GM23338 (cell line): Measurements from ENCODE around the gene CDKN1C. TPM values are rescaled to one million over a fixed set of nuclear protein-coding genes. Genes with fewer than 3 reads are reported as not detected.

Source experiments
- ATAC-seq: fragments of 200-7000 bp; cut with Tn5 transposase; 3 replicates; pipeline ENCODE4 v1.9.1; 2020
- DNase-seq: peaks from one replicate; pipeline ENCODE4 v3.0.0-alpha.2; 2015; ENCODE audit warnings: low spot score
- H2AFZ ChIP-seq: fragments of 200-600 bp; sonication (generic); 2 replicates; pipeline ENCODE4 v1.8.0; 2016; ENCODE audit warnings: antibody characterized with exemption, mild to moderate bottlenecking, moderate library complexity
- H3F3A ChIP-seq: fragments of 200-600 bp; sonication (generic); replicated peaks from 2 replicates; pipeline ENCODE4 v1.8.0; 2017; ENCODE audit warnings: antibody characterized with exemption, mixed run types, low read depth
- H3K27ac ChIP-seq: fragments of 200-600 bp; sonication (generic); 2 replicates; pipeline ENCODE4 v1.6.1; 2016; ENCODE audit warnings: low read depth
- H3K27me3 ChIP-seq: fragments of 200-600 bp; sonication (generic); 2 replicates; pipeline ENCODE4 v1.8.0; 2016; ENCODE audit warnings: mild to moderate bottlenecking, mixed run types, moderate library complexity; ENCODE audit not compliant: insufficient read depth
- H3K36me3 ChIP-seq: fragments of 200-600 bp; sonication (generic); 2 replicates; pipeline ENCODE4 v1.8.0; 2016; ENCODE audit warnings: mild to moderate bottlenecking; ENCODE audit not compliant: insufficient read depth
- H3K4me1 ChIP-seq: fragments of 200-600 bp; sonication (generic); 2 replicates; pipeline ENCODE4 v1.8.0; 2016; ENCODE audit warnings: mild to moderate bottlenecking, moderate library complexity; ENCODE audit not compliant: insufficient read depth
- H3K4me2 ChIP-seq: fragments of 200-600 bp; sonication (generic); 2 replicates; pipeline ENCODE4 v1.7.1; 2017; ENCODE audit warnings: mixed run types
- H3K4me3 ChIP-seq: fragments of 200-600 bp; sonication (generic); 2 replicates; pipeline ENCODE4 v1.6.1; 2016; ENCODE audit warnings: mixed run types
- H3K79me2 ChIP-seq: fragments of 200-600 bp; sonication (generic); replicated peaks from 2 replicates; pipeline ENCODE4 v1.8.0; 2017; ENCODE audit warnings: mild to moderate bottlenecking; ENCODE audit not compliant: insufficient read depth
- H3K9me2 ChIP-seq: fragments of 200-600 bp; sonication (generic); 2 replicates; pipeline ENCODE4 v1.8.0; 2017; ENCODE audit not compliant: insufficient read depth
- H4K20me1 ChIP-seq: fragments of 200-600 bp; sonication (generic); replicated peaks from 2 replicates; pipeline ENCODE4 v1.8.0; 2017; ENCODE audit warnings: mild to moderate bottlenecking; ENCODE audit not compliant: insufficient read depth
- H3K27ac Mint-ChIP-seq: 2 replicates; pipeline ENCODE4 v1.8.0; 2020; ENCODE audit warnings: inconsistent platforms, mild to moderate bottlenecking, moderate library complexity, mixed read lengths
- H3K27me3 Mint-ChIP-seq: 3 replicates; pipeline ENCODE4 v1.8.0; 2022; ENCODE audit warnings: low read depth, mild to moderate bottlenecking, moderate library complexity, mixed read lengths, inconsistent platforms; ENCODE audit not compliant: insufficient read depth, poor library complexity
- H3K36me3 Mint-ChIP-seq: 3 replicates; pipeline ENCODE4 v1.8.0; 2021; ENCODE audit warnings: low read depth, mild to moderate bottlenecking, inconsistent platforms, moderate library complexity, mixed read lengths
- H3K4me1 Mint-ChIP-seq: 3 replicates; pipeline ENCODE4 v1.8.0; 2020; ENCODE audit warnings: mild to moderate bottlenecking, inconsistent platforms, mixed read lengths
- H3K4me3 Mint-ChIP-seq: 3 replicates; pipeline ENCODE4 v1.8.0; 2021; ENCODE audit warnings: moderate library complexity, mild to moderate bottlenecking, inconsistent platforms, mixed read lengths
- H3K9me3 Mint-ChIP-seq: 3 replicates; pipeline ENCODE4 v1.8.0; 2020; ENCODE audit warnings: moderate library complexity, mild to moderate bottlenecking, inconsistent platforms, mixed read lengths
- CREB1 ChIP-seq: fragments of 250-450 bp; sonication (Bioruptor Pico); IDR thresholded peaks from 2 replicates; pipeline ENCODE4 v1.5.0; 2020; ENCODE audit warnings: low read depth, mild to moderate bottlenecking, moderate library complexity
- CTCF ChIP-seq, 2 experiments: fragments of 200-600 bp in 1 of 2; sonication (generic) in 1 of 2; conservative IDR thresholded peaks; 2 replicates each; pipeline versions ENCODE4 v1.5.1 to v1.6.1; 2016 to 2017; ENCODE audit warnings: antibody characterized with exemption in 2 of 2, low read depth in 2 of 2, mild to moderate bottlenecking in 2 of 2, moderate library complexity in 1 of 2
- ETS1 ChIP-seq: IDR thresholded peaks from 2 replicates; pipeline ENCODE4 v1.6.1; 2016; ENCODE audit warnings: antibody characterized with exemption
- EZH2phosphoT487 ChIP-seq: fragments of 200-600 bp; sonication (generic); IDR thresholded peaks from one replicate; pipeline ENCODE4 v1.8.1; 2018; ENCODE audit warnings: antibody characterized with exemption; ENCODE audit not compliant: unreplicated experiment
- JUNB ChIP-seq: IDR thresholded peaks from one replicate; pipeline ENCODE4 v1.6.1; 2016; ENCODE audit warnings: antibody characterized with exemption; ENCODE audit not compliant: unreplicated experiment
- NANOG ChIP-seq: IDR thresholded peaks from 2 replicates; pipeline ENCODE4 v1.6.1; 2016; ENCODE audit warnings: antibody characterized with exemption, borderline replicate concordance
- POLR2AphosphoS5 ChIP-seq: IDR thresholded peaks from 2 replicates; pipeline ENCODE4 v1.6.1; 2016; ENCODE audit warnings: antibody characterized with exemption, low read depth
- REST ChIP-seq: IDR thresholded peaks from one replicate; pipeline ENCODE4 v1.6.1; 2018; ENCODE audit warnings: antibody characterized with exemption; ENCODE audit not compliant: unreplicated experiment
- STAT1 ChIP-seq: IDR thresholded peaks from one replicate; pipeline ENCODE4 v1.6.1; 2016; ENCODE audit warnings: antibody characterized with exemption; ENCODE audit not compliant: unreplicated experiment
- ZNF114 ChIP-seq: fragments of 250-450 bp; sonication (Bioruptor Pico); IDR thresholded peaks from 2 replicates; pipeline ENCODE4 v1.5.0; 2020; ENCODE audit warnings: mild to moderate bottlenecking, moderate library complexity
- ZNF331 ChIP-seq: fragments of 250-450 bp; sonication (Bioruptor Pico); IDR thresholded peaks from 2 replicates; pipeline ENCODE4 v1.5.0; 2020; ENCODE audit warnings: low read depth, mild to moderate bottlenecking, moderate library complexity
- polyA plus RNA-seq: library from polyadenylated mRNA; unstranded; fragments of >200 nt; fragmentation: Nextera tagmentation; extraction: Ambion mirVana; gene quantifications from 2 replicates; pipeline ENCODE4 v1.2.1, GENCODE V29; 2016
- total RNA-seq: library from RNA; depleted of rRNA; stranded (reverse); fragments of >200 nt; shearing (Covaris generic); gene quantifications from 2 replicates; pipeline ENCODE4 v1.2.3, GENCODE V29; 2014

The CDKN1C gene
- total and polyA plus RNA-seq, 2 experiments from 2014 or later: 19.3 to 23.5 TPM

GRCh38 chr11:2919837-2920236 is 34.3 kb upstream of the CDKN1C start (continued):
- no peak for TF ChIP-seq REST
- no peak for TF ChIP-seq NANOG
- no peak for TF ChIP-seq CTCF (conservative IDR thresholded peaks at IDR 0.05; ENCODE audit: low read depth in 2 of 2)
- TF ChIP-seq ETS1: no peak
- no peak for TF ChIP-seq POLR2AphosphoS5
- no peak for TF ChIP-seq EZH2phosphoT487

- H3K27ac Mint-ChIP-seq: no peak overlapping the region
- ATAC-seq: no peak
- no peak for TF ChIP-seq REST
- TF ChIP-seq JUNB: no peak
- no peak for TF ChIP-seq POLR2AphosphoS5
- TF ChIP-seq ZNF114: no peak
- no peak for TF ChIP-seq EZH2phosphoT487
- no peak for TF ChIP-seq NANOG
- TF ChIP-seq CREB1: no peak
- no peak for TF ChIP-seq STAT1
- TF ChIP-seq ZNF331: no peak
- no peak for TF ChIP-seq CTCF (conservative IDR thresholded peaks at IDR 0.05; ENCODE audit: low read depth in 2 of 2)
- no peak for TF ChIP-seq ETS1
Measured at GRCh38 chr11:2919188-2919587, 33.6 kb upstream of the CDKN1C start.

More at GRCh38 chr11:2919188-2919587, 33.6 kb upstream of the CDKN1C start:
- H3F3A ChIP-seq: no peaks in the 10 kb centered on the region
- Mint-ChIP-seq H3K4me3 (no peak overlapping the region), H3K27me3 (peaks cover 4% of the 10 kb centered on the region), H3K9me3 (no peaks in the 10 kb centered on the region), H3K36me3 (no peaks in the 10 kb centered on the region), H3K4me1 (no peaks in the 10 kb centered on the region)
- H3K27me3 ChIP-seq: no peaks in the 10 kb centered on the region
- H3K4me3 ChIP-seq: no peak overlapping the region
- no peak overlapping the region for H3K27ac ChIP-seq
- no peak overlapping the region for H2AFZ ChIP-seq
- no peak overlapping the region for H3K4me2 ChIP-seq
- H3K4me1 ChIP-seq: no peaks in the 10 kb centered on the region
- no peaks in the 10 kb centered on the region for H3K9me2 ChIP-seq
- H4K20me1 ChIP-seq: no peaks in the 10 kb centered on the region
- H3K36me3 ChIP-seq: no peaks in the 10 kb centered on the region
- H3K79me2 ChIP-seq: no peaks in the 10 kb centered on the region
- no peak for DNase-seq
